GM13977 (cell line): ENCODE results near the gene PLD1.
A peak's percentile ranks its signal among the peaks of the same experiment; 100 is the strongest.
"Not testable (repeated sequence)": the region's sequence is repeated elsewhere in the genome, so short reads cannot be mapped to it uniquely, and the experiment has no call there.

Experiments used
- DNase-seq: peaks from one replicate; pipeline ENCODE4 v3.0.0; 2012; ENCODE audit warnings: low spot score
- CTCF ChIP-seq: IDR thresholded peaks from 2 replicates; pipeline ENCODE4 v1.5.1; 2012; ENCODE audit warnings: mild to moderate bottlenecking, control low read depth; ENCODE audit not compliant: insufficient read depth; ENCODE audit errors: extremely low read depth, missing control alignments
- in situ Hi-C: fragments of 300-500 bp; cut with MboI; formaldehyde crosslinking; loops from one replicate; pipeline ENCODE4 v1.12.0; 2022; ENCODE audit warnings: low sequenced_read_pairs, low pct_unique_long_range_greater_than_20kb, mixed read lengths, inconsistent platforms; ENCODE audit not compliant: unreplicated experiment

The PLD1 gene

GRCh38 chr3:171696805-171697204, 113.5 kb downstream of the PLD1 start:
- TF ChIP-seq CTCF, result no peak
- in situ Hi-C loops, result no loop called here
- no peak for DNase-seq

- in situ Hi-C loops, result no loop called here
- no peak for DNase-seq
- no peak for TF ChIP-seq CTCF
These were observed 114.9 kb downstream of the PLD1 start for GRCh38 chr3:171695426-171695825.

- TF ChIP-seq CTCF, result no peak
- DNase-seq, result no peak
- in situ Hi-C loops, result no loop called here
These were observed 115.4 kb downstream of the PLD1 start for GRCh38 chr3:171694888-171695287.

GRCh38 chr3:171692551-171692950, 117.7 kb downstream of the PLD1 start:
- DNase-seq, in situ Hi-C loops: not testable (repeated sequence)

- no peak for TF ChIP-seq CTCF
- no peak for DNase-seq
- in situ Hi-C loops, result no loop called here
These were observed 118.8 kb downstream of the PLD1 start for GRCh38 chr3:171691485-171691884.

- no peak for TF ChIP-seq CTCF
- DNase-seq, result peak; percentile 7
- in situ Hi-C loops, result no loop called here
These were observed 120.0 kb downstream of the PLD1 start for GRCh38 chr3:171690281-171690680.

GRCh38 chr3:171688593-171688992, 121.7 kb downstream of the PLD1 start:
- no peak for DNase-seq
- TF ChIP-seq CTCF, result no peak
- in situ Hi-C loops, result no loop called here
